Tibial nerve (tissue), 4 donors: ENCODE results near the gene CPNE1.

Source experiments
- CTCF ChIP-seq, 5 experiments: fragments of 200-600 bp in 3 of 5; fragments of 450-650 bp in 2 of 5; sonication (generic) in 3 of 5; IDR thresholded peaks; one replicate each; pipeline ENCODE4 v1.5.1; 2016 to 2019; ENCODE audit warnings: antibody characterized with exemption in 5 of 5, mild to moderate bottlenecking in 3 of 5, moderate library complexity in 2 of 5
- EP300 ChIP-seq, 2 donors: sonication (generic); formaldehyde crosslinking; IDR thresholded peaks; one replicate each; pipeline ENCODE4 v1.6.1; 2017; ENCODE audit warnings: antibody characterized with exemption in 2 of 2, mild to moderate bottlenecking in 1 of 2
- POLR2A ChIP-seq, 2 donors: fragments of 450-650 bp; IDR thresholded peaks; one replicate each; pipeline ENCODE4 v1.6.1; 2017; ENCODE audit warnings: antibody characterized with exemption in 2 of 2, mild to moderate bottlenecking in 2 of 2, moderate library complexity in 2 of 2

GRCh38 chr20:35627121-35627520, 37.6 kb downstream of the CPNE1 start:
- no peak for TF ChIP-seq CTCF (IDR thresholded peaks at IDR 0.05)
- TF ChIP-seq POLR2A (IDR thresholded peaks at IDR 0.05) = no peak
- no peak for TF ChIP-seq EP300 (IDR thresholded peaks at IDR 0.05)
